ENCODE data around the gene RFWD3. TPM values are rescaled to one million over a fixed set of nuclear protein-coding genes. Genes with fewer than 3 reads are reported as not detected.

The RFWD3 gene
- total and polyA plus RNA-seq, 2 of the 13 experiments (the other 11 are each of a cell fraction or from before 2014, with no cell fraction given) = 23.4 to 62.6 TPM

- TF ChIP-seq ZHX2 (IDR thresholded peaks at IDR 0.05; ENCODE audit: low read depth) (peak; percentile 52; the same call in 1 of the 2 replicates), ZHX2 (CRISPR knock-in tag; IDR thresholded peaks at IDR 0.05; ENCODE audit: borderline replicate concordance) (no peak), SAP130 (CRISPR knock-in tag; IDR thresholded peaks at IDR 0.05; ENCODE audit: low read depth) (peak; percentile 49), HNRNPUL1 (IDR thresholded peaks at IDR 0.05; ENCODE audit: low read depth, low read length) (peak; percentile 55; the same call in 1 of the 2 replicates)
These were observed 31.4 kb downstream of the RFWD3 start (continued) for GRCh38 chr16:74635303-74635702.

- in situ Hi-C loops (cut with HindIII; ENCODE audit: extremely low pct_ligation_motif_present, low pct_unique_long_range_greater_than_20kb) = no loop called here
- BruUV-seq (replicated peaks) = no TSS peak
- intact Hi-C loops (cut with micrococcal nuclease; ENCODE audit: unreplicated experiment) = no loop called here
- no peak for ATAC-seq
- WGBS (ENCODE audit: low lambda C conversion rate) = 96% methylated on average over 7 of the region's 7 CpGs
- Histone ChIP-seq H2AFZ (ENCODE audit: low read length) (no peak overlapping the region), H3K4me3 (replicated peaks in 1 of 3; ENCODE audit: insufficient read depth in 1 of 3, low read depth in 2 of 3, low read length in 3 of 3) (no peak overlapping the region), H3K79me2 (ENCODE audit: insufficient read depth, low read length) (peaks cover 1% of the 10 kb centered on the region), H4K20me1 (ENCODE audit: insufficient read depth, low read length) (no peaks in the 10 kb centered on the region), H3K4me1 (ENCODE audit: insufficient read depth, low read length) (peaks cover 43% of the 10 kb centered on the region), H3K9ac (ENCODE audit: insufficient read depth, low read depth, low read length) (no peak overlapping the region), H3K9me3 (ENCODE audit: low read length) (no peaks in the 10 kb centered on the region), H3K36me3 (replicated peaks in 1 of 2; ENCODE audit: control insufficient read depth in 1 of 2, insufficient read depth in 2 of 2, low read length in 2 of 2) (peaks cover 27 to 82% of the 10 kb centered on the region in 2 experiments), H3K27ac (ENCODE audit: extremely low read length, insufficient read depth, low read length) (no peak overlapping the region), H3K27me3 (ENCODE audit: control insufficient read depth in 1 of 2, insufficient read depth in 2 of 2, low read length in 2 of 2) (no peaks in the 10 kb centered on the region), H3K4me2 (ENCODE audit: low read depth, low read length) (no peak overlapping the region)
- POLR2A ChIA-PET = interaction anchor here (2.6 kb wide), 1 partner anchor 27 kb away, joined by 10 read pairs; the partner anchor contains the start of gene GLG1
- no peak for DNase-seq (ENCODE audit: low spot score)
- CTCF ChIA-PET (ENCODE audit: low intra/inter-chr PET ratio, low total read pairs) = no interaction called here
- FAIRE-seq = no peak
- TF ChIP-seq EEA1 (CRISPR knock-in tag; IDR thresholded peaks at IDR 0.05; ENCODE audit: borderline replicate concordance) (no peak), ZNF20 (CRISPR knock-in tag; IDR thresholded peaks at IDR 0.05) (no peak), RBM39 (IDR thresholded peaks at IDR 0.05; ENCODE audit: low read depth, low read length, poor library complexity, severe bottlenecking) (no peak), POLR2AphosphoS2 (IDR thresholded peaks at IDR 0.05; ENCODE audit: low read depth, low read length) (no peak), AKNA (CRISPR knock-in tag; IDR thresholded peaks at IDR 0.05; ENCODE audit: borderline replicate concordance) (no peak), ZBTB33 (CRISPR knock-in tag; IDR thresholded peaks at IDR 0.05) (no peak)
These were observed 33.0 kb downstream of the RFWD3 start for GRCh38 chr16:74633686-74634085.

Measured in HepG2 (cell line).